Measurements from ENCODE around the gene TMEM59L.
"Not testable (repeated sequence)": the region's sequence is repeated elsewhere in the genome, so short reads cannot be mapped to it uniquely, and the experiment has no call there.

Gene TMEM59L

DNA sequence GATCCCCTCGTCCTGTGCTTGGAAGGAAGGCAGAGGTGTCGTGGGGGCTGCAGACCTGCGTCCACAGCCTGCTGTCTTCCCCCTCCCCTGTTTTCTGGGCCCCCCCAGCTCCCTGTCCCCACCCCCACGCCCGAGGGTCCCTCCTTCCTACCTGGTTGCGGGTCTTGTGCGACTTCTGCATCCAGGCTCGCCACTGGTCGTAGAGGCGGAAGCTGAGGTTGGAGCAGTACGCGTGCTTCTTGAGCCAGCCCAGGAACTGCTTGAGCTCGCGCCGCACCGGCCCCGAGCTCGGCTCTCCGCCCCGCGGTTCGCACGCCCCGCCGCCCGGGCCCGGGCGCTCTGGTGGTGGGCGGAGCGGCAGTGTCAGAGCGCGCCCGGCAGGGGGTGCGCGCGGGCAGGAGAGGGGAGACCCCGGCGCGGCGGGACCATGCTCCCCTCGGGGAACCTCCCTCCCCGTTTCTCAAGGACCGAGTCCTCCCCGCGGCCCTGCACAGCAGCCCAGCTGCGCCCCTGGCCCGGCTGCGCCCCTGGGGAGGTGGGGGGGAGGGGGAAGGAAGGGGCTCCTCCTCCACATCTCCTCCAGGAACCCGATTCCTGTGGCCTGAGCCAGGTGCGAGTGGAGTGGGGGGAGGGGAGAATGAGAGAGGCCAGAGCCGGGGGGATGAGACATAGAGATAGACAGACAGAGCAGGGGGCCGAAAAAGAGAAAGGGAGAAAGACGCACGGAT, 18.4 kb upstream of the TMEM59L start:
- DNase-seq = no peak

DNA sequence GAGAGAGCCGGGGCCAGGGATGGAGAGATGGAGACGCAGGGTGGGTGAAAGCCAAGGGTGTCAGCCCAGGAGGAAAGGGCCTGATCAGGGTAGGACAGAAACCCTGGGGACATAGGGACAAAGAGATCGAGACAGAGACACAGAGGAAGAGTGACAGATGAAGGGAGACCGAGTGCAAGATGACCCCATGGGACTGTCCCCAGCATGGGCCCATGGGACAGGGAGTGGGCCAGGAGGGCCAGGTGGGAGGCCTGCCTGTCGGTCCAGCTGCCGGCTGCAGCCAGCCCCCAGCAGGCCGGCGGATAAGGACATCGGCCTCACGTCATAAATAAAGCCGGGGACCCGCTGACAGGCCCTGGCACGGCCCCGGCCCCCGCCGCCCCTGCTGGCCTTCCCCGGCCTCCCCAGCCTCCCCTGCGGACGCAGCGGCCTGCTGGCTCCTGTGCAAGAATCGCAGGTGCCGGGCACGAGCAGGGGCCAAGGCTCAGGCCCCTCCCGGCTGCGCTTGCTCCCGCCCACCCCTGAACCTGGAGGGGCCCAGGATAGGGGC, 17.8 kb upstream of the TMEM59L start:
- no peak for DNase-seq

DNA sequence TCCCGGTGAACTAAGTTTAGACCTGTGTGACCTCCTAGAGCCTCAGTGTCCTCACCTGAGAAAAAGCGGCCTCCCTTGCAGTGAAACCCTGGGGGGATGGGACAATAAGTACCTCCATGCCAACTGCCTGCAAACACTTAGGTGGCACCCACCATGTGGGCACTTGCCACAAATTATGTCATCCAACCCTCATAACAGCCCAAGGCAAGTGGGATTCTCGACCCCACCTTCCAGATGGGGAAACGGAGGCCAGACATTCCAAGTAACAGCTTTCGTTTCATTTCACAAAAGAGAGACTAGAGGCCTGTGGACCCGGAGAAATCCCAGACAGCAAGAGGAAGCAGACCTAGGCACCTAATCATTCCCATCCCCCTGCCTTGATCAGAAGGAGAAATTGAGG, 17.2 kb upstream of the TMEM59L start:
- DNase-seq = no peak

DNA sequence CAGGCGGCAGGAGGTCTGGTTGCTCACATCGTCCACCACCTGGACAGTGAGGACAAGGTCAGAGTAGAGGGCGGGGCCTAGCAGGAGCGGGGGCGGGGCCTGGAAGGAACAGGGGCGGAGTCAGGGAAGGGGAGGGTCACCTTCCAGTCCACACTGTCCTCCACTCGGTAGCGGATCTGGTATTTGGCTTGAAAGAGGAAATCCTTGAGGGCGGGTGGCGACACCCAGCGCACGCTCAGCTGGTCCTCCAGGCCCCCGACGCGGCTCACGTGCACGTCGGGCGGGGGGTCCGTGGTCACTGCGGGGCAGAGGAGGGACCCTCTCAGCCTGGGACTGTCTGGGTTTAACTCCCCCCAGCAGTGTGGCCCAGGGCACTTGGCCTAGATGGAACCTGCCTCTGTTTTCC, 15.9 kb upstream of the TMEM59L start:
- no peak for DNase-seq

DNA sequence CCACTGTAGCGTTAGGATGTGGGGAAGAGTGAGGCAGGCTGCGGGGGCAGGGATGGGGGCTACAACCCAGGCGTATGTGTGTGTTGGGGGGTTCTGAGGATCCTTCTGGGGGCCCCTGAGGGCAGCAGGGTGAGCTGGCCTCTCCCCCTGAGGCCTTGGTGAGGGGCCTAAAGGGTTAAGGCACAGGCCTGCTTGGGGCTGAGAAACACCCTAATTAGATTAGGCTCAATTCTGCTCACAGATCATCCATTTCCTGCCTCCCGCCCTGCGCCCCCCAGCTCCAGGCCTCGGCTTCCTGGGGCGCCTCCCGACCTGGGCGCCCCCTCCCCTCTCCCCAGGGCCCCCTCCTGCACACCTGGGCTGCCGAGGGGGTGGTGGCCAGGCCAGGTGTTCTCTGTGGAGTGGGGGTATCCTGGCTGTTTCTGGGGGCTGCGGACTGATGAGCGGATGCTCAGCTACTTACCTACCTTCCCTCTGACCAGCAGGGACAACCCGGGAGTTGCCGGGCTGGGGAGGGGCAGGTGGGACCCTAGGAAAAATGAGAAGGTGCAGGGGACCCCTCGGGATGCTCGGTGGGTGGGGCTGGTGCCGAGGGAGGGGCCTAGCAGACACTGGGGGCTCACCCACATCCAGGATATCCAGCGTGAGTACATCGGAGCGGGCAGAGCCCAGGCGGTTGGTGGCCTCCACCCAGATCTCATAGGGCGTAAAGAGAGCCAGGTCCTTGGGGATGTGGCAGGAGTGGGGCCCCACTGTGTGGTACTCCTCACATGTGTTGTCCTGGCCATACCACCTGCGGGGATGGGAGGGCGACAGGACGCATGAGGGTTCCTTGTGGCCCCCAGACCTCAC, 14.6 kb upstream of the TMEM59L start:
- no peak for DNase-seq

- DNase-seq = no peak
Measured at GRCh38 chr19:18599485-18599884, 13.2 kb upstream of the TMEM59L start.

GRCh38 chr19:18600692-18601397, 11.8 kb upstream of the TMEM59L start:
- DNase-seq = not testable (repeated sequence)

DNA sequence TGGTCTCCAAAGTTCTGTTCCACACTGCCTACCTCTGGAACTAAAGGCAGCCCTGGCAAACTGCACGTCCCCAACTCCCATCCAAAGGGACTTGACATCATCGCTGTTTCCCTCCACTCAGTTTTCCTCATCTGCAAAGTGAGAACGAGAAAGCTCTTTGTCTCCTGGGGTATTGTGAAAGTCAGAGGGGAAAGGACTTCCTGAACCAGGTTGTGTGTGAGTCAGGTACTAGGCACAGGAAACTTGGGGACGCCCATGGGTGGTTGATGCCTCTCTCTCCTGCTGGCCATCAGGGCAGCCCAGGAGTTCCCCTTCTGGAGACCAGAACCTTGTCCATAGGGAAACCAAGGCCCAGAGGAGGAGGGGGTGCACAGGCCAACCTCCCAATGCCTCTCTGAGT, 10.8 kb upstream of the TMEM59L start:
- DNase-seq = no peak

- no peak for DNase-seq
Measured at GRCh38 chr19:18603255-18603957, 9.3 kb upstream of the TMEM59L start.

DNA sequence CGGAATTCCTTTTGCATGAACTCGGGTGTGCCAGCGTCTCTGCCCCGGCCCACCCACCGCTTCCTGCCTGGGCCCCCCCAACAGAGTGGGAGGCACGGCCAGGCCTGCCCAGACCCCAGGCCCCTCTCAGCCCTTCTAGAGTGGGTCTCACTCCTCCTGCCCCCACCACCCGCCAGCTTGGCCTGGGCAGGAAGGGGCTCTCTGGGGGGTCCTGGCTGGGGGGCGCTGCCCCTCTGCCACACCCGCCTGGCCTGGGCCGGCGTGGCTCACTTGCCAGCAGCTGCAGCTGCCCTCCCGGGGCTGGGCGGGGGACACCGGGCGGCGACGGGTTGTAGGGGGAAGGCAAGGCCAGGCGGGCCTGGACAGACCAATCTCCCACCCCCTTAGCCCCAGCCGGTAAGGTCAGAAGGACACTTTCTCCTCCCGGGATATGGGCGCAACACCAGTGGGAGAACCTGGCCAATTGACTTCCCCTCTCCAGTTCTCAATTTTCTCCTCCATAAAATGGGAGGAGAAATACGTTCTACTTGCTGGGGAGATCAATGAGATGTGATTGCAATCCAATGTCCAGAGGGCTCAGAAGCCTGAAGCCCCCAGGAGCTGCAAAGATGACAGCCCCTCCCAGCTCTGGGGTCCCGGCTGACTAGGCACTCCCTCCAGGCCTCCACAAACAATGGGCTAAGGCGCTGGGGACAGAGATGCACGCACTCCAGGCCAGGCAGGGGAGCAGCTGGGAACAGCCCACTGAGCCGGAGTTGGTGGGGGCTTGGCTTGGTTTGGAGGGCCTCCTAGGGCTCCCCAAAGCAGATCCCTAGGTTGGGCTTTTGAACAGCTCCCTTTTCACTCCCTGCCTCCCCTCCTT, 8.5 kb upstream of the TMEM59L start:
- no peak for DNase-seq

GRCh38 chr19:18604820-18605159, 7.9 kb upstream of the TMEM59L start:
- no peak for DNase-seq

DNA sequence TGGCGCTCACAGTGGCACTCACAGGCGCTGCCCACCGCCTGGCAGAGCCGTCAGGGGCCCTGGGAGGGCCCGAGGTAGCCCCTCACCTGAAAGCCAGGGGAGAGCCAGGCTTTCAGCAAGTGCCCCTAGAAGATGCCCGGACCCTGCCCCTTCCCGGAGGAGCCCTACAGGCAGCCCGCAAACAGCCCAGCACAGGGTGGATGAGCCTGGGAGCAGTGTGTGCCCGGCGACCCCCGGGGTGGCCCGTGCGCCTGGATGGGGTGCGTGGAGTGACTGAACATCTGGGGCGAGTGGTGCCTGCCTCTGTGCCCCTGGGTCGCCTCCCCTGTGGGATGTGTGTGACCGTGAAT, 7.5 kb upstream of the TMEM59L start:
- DNase-seq = no peak

DNA sequence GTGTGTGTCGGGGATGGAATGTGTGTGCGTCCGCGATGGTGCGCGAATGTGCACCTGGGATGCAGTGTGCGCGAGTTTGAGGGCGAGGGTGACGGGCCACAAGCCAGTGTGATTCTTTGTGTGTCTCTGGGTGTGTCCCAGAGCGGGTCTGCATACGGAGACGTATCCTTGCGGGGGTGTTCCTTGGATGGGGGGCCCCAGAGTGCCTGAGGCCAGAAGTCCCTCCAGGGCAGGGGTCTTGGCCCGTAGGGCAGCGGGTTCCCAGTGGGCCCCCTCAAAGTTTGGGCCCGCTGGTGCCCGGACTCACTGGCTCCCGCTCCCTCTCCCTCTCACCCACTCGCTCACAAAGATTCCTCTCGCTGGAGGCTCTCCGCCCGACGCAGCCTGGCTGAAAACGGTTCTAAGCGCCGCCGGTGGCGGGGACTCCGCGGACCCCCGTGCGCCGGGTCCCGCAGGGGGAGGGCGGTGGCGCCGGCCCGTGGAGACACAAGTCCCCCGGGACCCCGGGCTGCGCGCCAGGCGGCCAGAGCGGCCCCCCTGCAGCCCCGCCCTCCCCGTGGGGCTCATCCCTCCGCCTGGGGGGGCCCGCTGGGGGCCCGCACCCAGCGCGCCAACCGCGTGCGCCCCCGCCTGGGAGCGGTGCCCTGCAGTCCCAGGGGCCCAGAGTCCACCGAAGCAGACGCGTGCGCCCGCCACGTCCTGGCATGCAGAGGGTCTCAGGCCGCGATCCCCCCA, 7.0 kb upstream of the TMEM59L start:
- no peak for DNase-seq

DNA sequence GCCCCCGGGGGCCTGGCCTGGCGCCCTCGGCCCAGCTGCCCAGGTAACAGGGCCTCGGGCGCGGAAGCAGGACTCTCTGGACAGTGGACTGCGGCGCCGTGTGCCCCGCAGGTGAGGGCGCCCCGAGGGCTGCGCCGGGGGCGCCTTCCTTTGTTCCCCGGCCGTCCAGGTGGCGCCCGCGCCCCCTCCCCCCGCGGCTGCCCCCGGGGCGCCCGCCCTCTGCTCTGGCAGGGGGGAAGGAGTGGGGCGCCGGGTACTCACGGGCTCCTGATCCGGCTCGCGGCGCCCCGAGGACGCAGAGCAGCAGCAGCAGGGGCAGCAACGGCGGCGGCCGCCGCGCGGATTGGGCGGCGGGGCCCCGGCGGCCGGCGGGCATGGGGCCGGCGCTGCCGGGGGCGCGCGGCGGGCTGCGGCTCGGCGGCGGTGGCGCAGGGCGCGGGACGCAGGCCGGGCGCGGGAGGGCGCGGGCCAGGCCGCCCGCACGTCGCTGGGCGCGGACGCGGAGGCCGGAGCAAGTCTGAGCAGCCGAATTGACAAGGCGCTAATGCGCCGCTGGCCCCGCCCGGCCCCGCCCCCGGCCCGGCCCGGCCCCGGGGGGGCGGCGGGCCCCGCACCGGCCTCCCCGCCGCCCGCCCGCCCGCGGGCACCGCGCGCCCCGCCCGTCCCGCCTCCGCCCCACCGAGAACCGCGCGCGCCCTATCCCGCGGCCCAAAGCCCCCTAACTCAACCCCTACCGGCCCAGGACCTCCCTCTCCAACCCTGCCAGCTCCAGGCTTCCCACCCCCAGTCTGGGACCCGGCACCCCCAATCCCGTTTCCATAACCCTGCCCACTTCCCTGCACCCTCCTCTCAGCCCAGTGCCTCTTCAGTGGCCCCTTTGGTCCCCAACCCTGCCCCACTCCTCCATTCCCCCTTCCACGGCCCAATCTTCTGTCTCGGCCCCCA, 6.1 kb upstream of the TMEM59L start, which contains the start of gene CRLF1:
CRLF1 (minus strand) TSS at position 519 of the 945 bp plus-strand sequence; CDS start at position 376, 143 bp downstream.
- no peak for DNase-seq

DNA sequence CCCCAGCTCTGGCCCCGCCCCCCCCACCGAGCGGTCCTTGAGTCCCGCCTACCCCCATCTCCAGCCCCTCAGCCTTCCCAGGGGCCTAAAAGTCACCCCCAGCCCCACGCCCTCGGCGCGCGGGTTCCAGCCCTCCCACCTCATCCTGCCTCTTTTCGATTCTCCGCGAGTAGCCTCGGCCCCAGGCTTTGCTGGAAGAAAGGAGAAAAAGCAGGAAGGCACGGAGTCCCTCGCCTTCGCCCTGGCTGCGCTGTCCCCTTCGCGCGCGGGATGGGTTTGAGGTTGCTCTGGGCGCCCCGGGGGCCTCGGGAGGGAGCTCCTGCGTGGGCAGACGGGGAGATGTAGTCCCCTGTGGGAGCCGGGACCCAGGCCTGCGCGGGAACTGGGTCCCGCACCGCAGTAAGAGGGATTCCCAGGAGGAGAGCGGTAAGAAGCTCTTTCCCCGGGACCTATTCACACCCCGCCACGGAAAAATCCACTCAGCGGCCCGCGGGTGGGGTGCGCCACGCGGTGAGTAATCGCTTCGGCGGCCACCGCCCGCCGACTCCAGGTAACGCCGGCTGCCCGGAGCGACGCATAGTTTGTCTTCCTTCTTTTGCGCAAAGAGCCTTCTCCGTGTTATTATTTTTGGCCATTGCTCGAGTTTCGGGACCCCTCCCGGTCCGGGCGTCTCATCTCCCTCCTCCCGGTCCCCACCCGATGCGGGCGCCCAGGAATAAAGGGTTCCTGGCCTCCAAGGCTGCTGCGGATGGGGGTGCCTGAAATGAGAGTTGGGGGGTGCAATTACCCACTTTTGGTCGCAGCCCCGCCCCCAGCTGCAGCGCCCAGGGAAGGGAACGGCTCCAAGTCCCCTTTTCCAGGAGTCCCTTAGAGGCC, 5.2 kb upstream of the TMEM59L start:
- DNase-seq = no peak

DNA sequence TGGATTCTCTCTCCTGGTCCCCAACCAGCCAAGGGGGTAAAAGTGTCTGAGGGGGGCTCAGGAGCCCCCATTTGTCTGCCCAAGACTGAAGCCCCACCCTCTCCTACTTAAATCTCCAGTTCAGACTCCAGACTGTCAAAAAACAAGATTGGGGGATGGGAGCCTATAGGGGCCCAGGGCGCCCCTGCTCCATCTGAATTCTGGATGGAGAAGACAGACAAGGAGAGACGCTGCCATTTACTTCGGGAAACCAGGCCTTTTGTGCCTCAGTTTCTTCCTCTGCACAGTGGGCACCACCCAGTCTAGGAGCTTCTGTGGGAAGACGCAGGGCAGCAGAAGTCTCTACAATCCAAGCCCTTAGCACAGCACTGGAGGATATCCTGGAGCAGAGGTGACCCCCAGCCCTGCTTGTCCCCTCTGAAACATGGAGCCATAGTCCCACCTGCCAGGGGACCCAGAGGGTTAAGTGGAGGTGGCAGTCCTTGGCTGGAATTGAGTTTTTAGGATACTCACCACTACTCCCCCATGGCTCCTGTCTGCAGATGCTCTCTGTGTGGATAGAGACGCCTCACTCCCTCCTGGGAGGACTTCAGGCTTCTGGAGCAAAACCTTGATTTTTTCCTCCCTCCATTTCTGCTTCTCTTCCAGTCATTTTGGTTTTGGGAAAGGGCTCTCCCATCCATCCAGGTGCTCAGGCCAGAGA, 4.4 kb upstream of the TMEM59L start:
- no peak for DNase-seq

DNA sequence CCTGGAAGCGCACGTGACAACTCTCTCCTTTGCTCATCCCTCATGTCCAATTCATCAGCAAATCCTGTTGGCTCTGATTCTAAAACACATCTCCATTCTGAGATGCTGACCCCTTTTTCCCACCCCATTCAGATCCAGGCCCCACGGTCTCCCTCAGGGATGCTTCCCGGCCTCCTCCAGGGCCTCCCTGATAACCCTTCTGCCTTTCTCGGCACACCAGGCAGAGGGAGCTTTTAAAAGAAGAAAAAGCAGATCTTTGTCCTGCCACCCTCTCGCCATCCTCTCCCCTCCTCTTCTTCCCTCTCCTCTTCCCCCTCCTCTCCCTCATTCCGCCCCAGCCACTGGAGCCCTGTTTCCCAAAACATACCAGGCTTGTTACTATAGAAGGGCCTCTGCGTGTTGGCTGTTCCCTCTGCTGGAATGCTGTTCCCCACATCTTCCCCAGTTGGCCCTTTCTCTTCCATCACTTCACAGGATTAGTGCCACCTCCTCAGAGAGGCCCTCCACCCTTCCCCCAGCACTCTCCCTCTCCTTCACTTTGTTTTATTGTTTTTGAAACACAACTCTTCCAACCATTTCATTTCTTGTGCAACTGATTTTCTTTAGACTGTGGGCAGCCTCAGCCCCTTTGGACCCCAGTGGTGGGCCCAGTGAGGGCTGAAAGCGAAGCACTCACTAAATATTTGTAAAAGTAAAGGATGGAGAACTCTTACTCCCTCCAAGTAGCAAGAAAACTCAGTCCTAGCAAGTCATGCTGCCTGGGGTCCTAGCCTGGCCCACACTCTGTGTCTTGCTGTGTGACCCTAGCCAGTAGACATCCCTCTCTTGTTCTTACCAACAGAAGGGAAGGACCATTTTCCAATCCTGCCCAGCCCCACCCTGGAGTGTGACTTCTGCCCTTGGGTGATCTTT, 3.6 kb upstream of the TMEM59L start:
- DNase-seq = no peak

Measured in DMS79 (cell line).